K562 (cell line): ENCODE data around the gene NEDD4L.

Experiments
- CTCF ChIP-seq, 3 experiments: IDR thresholded peaks in 2 of 3; conservative IDR thresholded peaks in 1 of 3; 2 replicates each; pipeline ENCODE4 v1.5.1; 2011 to 2012; ENCODE audit warnings: low read length in 3 of 3, mild to moderate bottlenecking in 3 of 3, control low read depth in 2 of 3, improper control_type of control experiment in 1 of 3, inconsistent platforms in 1 of 3, low read depth in 1 of 3, mixed read lengths in 1 of 3, moderate library complexity in 1 of 3; ENCODE audit not compliant: insufficient read depth in 2 of 3
- PYGO2 ChIP-seq: fragments of 450-650 bp; IDR thresholded peaks from 2 replicates; pipeline ENCODE4 v1.6.1; 2016; ENCODE audit warnings: mild to moderate bottlenecking, missing genetic modification characterization, moderate library complexity, missing compliant biosample characterization
- SMAD2 ChIP-seq: fragments of 150-350 bp; IDR thresholded peaks from 2 replicates; pipeline ENCODE4 v1.6.1; 2014; ENCODE audit warnings: low read depth, mild to moderate bottlenecking, low read length
- UBTF ChIP-seq, 2 experiments: IDR thresholded peaks; 2 replicates each; pipeline ENCODE4 v1.6.1; 2012; ENCODE audit warnings: improper control_type of control experiment in 2 of 2, low read depth in 2 of 2, low read length in 2 of 2, borderline replicate concordance in 1 of 2
- ZNF717 ChIP-seq: fragments of 250-450 bp; sonication (Bioruptor Pico); IDR thresholded peaks from 2 replicates; pipeline ENCODE4 v1.5.0; 2021

- TF ChIP-seq PYGO2 (tag) (no peak), SMAD2 (no peak), CTCF (IDR thresholded peaks at IDR 0.05 in 2 of 3, conservative IDR thresholded peaks at IDR 0.05 in 1 of 3; ENCODE audit: insufficient read depth in 2 of 3, low read depth in 1 of 3, low read length in 3 of 3) (no peak), ZNF717 (no peak), UBTF (IDR thresholded peaks at IDR 0.05; ENCODE audit: borderline replicate concordance in 1 of 2, low read depth in 2 of 2, low read length in 2 of 2) (no peak)
Observed at GRCh38 chr18:58093311-58093803, 49.3 kb downstream of the NEDD4L start.
